SK-N-SH treated with all-trans-retinoic acid at 6 μM for 48 hours (cell line): ENCODE results near the gene SPECC1.

Experiments
- GLIS3 ChIP-seq: fragments of 250-450 bp; sonication (Bioruptor Pico); IDR thresholded peaks from 2 replicates; pipeline ENCODE4 v1.5.0; 2020; ENCODE audit warnings: mild to moderate bottlenecking, moderate library complexity
- ISL1 ChIP-seq: fragments of 250-450 bp; sonication (Bioruptor Pico); IDR thresholded peaks from 2 replicates; pipeline ENCODE4 v2.1.2; 2022; ENCODE audit warnings: mild to moderate bottlenecking, moderate library complexity
- OSR1 ChIP-seq: fragments of 250-450 bp; sonication (Bioruptor Pico); IDR thresholded peaks from 2 replicates; pipeline ENCODE4 v1.8.0; 2022; ENCODE audit warnings: moderate library complexity, mild to moderate bottlenecking, inconsistent platforms
- PPARA ChIP-seq: fragments of 250-450 bp; sonication (Bioruptor Pico); IDR thresholded peaks from 2 replicates; pipeline ENCODE4 v1.5.0; 2020; ENCODE audit warnings: mild to moderate bottlenecking, borderline replicate concordance
- RARB ChIP-seq: fragments of 250-450 bp; sonication (Bioruptor Pico); IDR thresholded peaks from 2 replicates; pipeline ENCODE4 v1.8.0; 2021; ENCODE audit warnings: mild to moderate bottlenecking, moderate library complexity
- SNAI2 ChIP-seq: fragments of 250-450 bp; sonication (Bioruptor Pico); IDR thresholded peaks from 2 replicates; pipeline ENCODE4 v1.5.0; 2020; ENCODE audit warnings: mild to moderate bottlenecking, moderate library complexity
- TCF4 ChIP-seq: fragments of 250-450 bp; sonication (Bioruptor Pico); IDR thresholded peaks from 2 replicates; pipeline ENCODE4 v1.8.0; 2021; ENCODE audit warnings: mild to moderate bottlenecking, moderate library complexity, borderline replicate concordance
- ZFP3 ChIP-seq: fragments of 250-450 bp; sonication (Bioruptor Pico); IDR thresholded peaks from 2 replicates; pipeline ENCODE4 v1.5.0; 2020; ENCODE audit warnings: mild to moderate bottlenecking, moderate library complexity
- ZNF565 ChIP-seq: fragments of 450-650 bp; formaldehyde crosslinking; conservative IDR thresholded peaks from 2 replicates; pipeline ENCODE4 v1.5.0; 2020; ENCODE audit warnings: low read depth, mild to moderate bottlenecking, moderate library complexity
- TF ChIP-seq, protein P1 (sequence below): fragments of 250-450 bp; sonication (Bioruptor Pico); IDR thresholded peaks from 2 replicates; pipeline ENCODE4 v1.5.1; 2020; ENCODE audit warnings: low read depth, mild to moderate bottlenecking, moderate library complexity
- TF ChIP-seq, protein P2 (sequence below): fragments of 250-450 bp; sonication (Bioruptor Pico); IDR thresholded peaks from 2 replicates; pipeline ENCODE4 v1.8.0; 2020; ENCODE audit warnings: mild to moderate bottlenecking, moderate library complexity, borderline replicate concordance

DNA sequence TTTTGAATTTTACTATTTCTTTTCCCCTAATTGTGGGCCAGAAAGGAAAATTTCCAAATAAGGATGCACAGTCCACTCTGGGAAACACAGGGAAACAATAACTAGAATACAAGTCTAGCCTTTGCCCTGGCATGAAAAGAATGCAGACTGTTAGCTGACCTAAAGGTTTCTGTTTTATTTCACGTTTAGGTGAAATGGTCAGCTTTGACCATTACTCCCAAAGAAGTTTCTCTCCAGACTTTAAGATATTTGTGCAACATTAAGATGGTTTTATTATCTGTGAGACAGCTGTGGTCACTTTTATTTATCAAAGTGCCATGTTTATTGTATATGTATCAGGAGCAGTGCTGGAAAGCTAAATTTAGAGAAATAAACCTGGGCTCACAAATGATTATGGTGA, 163.9 kb downstream of the SPECC1 start:
- TF ChIP-seq RARB (no peak), ZNF565 (no peak), TCF4 (CRISPR knock-in tag) (no peak), ISL1 (CRISPR knock-in tag) (peak; percentile 56), GLIS3 (CRISPR knock-in tag) (no peak), SNAI2 (no peak), OSR1 (no peak), PPARA (CRISPR knock-in tag) (no peak), ZFP3 (no peak)
- TF ChIP-seq, protein P1, sequence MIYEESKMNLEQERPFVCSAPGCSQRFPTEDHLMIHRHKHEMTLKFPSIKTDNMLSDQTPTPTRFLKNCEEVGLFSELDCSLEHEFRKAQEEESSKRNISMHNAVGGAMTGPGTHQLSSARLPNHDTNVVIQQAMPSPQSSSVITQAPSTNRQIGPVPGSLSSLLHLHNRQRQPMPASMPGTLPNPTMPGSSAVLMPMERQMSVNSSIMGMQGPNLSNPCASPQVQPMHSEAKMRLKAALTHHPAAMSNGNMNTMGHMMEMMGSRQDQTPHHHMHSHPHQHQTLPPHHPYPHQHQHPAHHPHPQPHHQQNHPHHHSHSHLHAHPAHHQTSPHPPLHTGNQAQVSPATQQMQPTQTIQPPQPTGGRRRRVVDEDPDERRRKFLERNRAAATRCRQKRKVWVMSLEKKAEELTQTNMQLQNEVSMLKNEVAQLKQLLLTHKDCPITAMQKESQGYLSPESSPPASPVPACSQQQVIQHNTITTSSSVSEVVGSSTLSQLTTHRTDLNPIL (CRISPR knock-in tag) = no peak
- TF ChIP-seq, protein P2, sequence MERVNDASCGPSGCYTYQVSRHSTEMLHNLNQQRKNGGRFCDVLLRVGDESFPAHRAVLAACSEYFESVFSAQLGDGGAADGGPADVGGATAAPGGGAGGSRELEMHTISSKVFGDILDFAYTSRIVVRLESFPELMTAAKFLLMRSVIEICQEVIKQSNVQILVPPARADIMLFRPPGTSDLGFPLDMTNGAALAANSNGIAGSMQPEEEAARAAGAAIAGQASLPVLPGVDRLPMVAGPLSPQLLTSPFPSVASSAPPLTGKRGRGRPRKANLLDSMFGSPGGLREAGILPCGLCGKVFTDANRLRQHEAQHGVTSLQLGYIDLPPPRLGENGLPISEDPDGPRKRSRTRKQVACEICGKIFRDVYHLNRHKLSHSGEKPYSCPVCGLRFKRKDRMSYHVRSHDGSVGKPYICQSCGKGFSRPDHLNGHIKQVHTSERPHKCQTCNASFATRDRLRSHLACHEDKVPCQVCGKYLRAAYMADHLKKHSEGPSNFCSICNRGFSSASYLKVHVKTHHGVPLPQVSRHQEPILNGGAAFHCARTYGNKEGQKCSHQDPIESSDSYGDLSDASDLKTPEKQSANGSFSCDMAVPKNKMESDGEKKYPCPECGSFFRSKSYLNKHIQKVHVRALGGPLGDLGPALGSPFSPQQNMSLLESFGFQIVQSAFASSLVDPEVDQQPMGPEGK = no peak
